Endothelial cell (in vitro differentiated cells): ENCODE measurements around the gene ZNF789. TPM values are rescaled to one million over a fixed set of nuclear protein-coding genes. Genes with fewer than 3 reads are reported as not detected.

Source experiments
- DNase-seq: peaks from one replicate; pipeline ENCODE4 v3.0.0; 2021; ENCODE audit warnings: low spot score
- H3K27ac Mint-ChIP-seq: one replicate; pipeline ENCODE4 v1.8.0; 2021; ENCODE audit warnings: mixed read lengths, inconsistent platforms; ENCODE audit not compliant: unreplicated experiment
- H3K27me3 Mint-ChIP-seq: one replicate; pipeline ENCODE4 v1.8.0; 2021; ENCODE audit warnings: mild to moderate bottlenecking, moderate library complexity, mixed read lengths, inconsistent platforms; ENCODE audit not compliant: unreplicated experiment
- H3K36me3 Mint-ChIP-seq: one replicate; pipeline ENCODE4 v1.8.0; 2021; ENCODE audit warnings: mild to moderate bottlenecking, low read depth, mixed read lengths, inconsistent platforms; ENCODE audit not compliant: unreplicated experiment
- H3K4me1 Mint-ChIP-seq: one replicate; pipeline ENCODE4 v1.8.0; 2021; ENCODE audit warnings: mild to moderate bottlenecking, mixed read lengths, inconsistent platforms; ENCODE audit not compliant: unreplicated experiment
- H3K4me3 Mint-ChIP-seq: one replicate; pipeline ENCODE4 v1.8.0; 2021; ENCODE audit warnings: mild to moderate bottlenecking, mixed read lengths, inconsistent platforms; ENCODE audit not compliant: unreplicated experiment
- H3K9me3 Mint-ChIP-seq: one replicate; pipeline ENCODE4 v1.8.0; 2021; ENCODE audit warnings: mixed read lengths, inconsistent platforms; ENCODE audit not compliant: unreplicated experiment
- CTCF ChIP-seq: fragments of 200-600 bp; sonication (generic); IDR thresholded peaks from one replicate; pipeline ENCODE4 v1.5.0; 2021; ENCODE audit warnings: antibody characterized with exemption; ENCODE audit not compliant: unreplicated experiment
- total RNA-seq: library from RNA; stranded (reverse); fragmentation: NEBNext Ultra II Directional; extraction: Animal tissue kit (Norgen Biotek cat#: 25700); gene quantifications from one replicate; pipeline ENCODE4 v1.2.1, GENCODE V29; 2021; ENCODE audit not compliant: unreplicated experiment

Gene ZNF789
- total RNA-seq, 1 donor from 2014 or later = 17.1 TPM

GRCh38 chr7:99514050-99514449 lies 41.4 kb downstream of the ZNF789 start:
- Mint-ChIP-seq H3K27ac (no peak overlapping the region), H3K36me3 (peaks cover 28% of the 10 kb centered on the region), H3K27me3 (no peaks in the 10 kb centered on the region), H3K4me1 (no peaks in the 10 kb centered on the region), H3K4me3 (no peak overlapping the region), H3K9me3 (no peaks in the 10 kb centered on the region)
- no peak for DNase-seq
- no peak for TF ChIP-seq CTCF

- Mint-ChIP-seq H3K36me3 (peaks cover 41% of the 10 kb centered on the region), H3K9me3 (no peaks in the 10 kb centered on the region), H3K27ac (no peak overlapping the region), H3K27me3 (no peaks in the 10 kb centered on the region), H3K4me1 (no peaks in the 10 kb centered on the region), H3K4me3 (no peak overlapping the region)
- no peak for TF ChIP-seq CTCF
- DNase-seq = no peak
Measured at GRCh38 chr7:99521399-99521798, 48.7 kb downstream of the ZNF789 start.

GRCh38 chr7:99525713-99526440 lies 53.2 kb downstream of the ZNF789 start:
- Mint-ChIP-seq H3K27ac (no peak overlapping the region), H3K4me1 (no peaks in the 10 kb centered on the region), H3K4me3 (peak overlapping the region; percentile 28), H3K27me3 (peaks cover 2% of the 10 kb centered on the region), H3K9me3 (peaks cover 17% of the 10 kb centered on the region), H3K36me3 (peaks cover 60% of the 10 kb centered on the region)
- TF ChIP-seq CTCF = no peak
- DNase-seq = peak; percentile 24

GRCh38 chr7:99531354-99531765 lies 58.7 kb downstream of the ZNF789 start:
- no peak for DNase-seq
- no peak overlapping the region for H3K27ac Mint-ChIP-seq
- no peak for TF ChIP-seq CTCF
- peak overlapping the region; percentile 79 for H3K4me3 Mint-ChIP-seq
- peaks cover 39% of the 10 kb centered on the region for H3K9me3 Mint-ChIP-seq
- no peaks in the 10 kb centered on the region for H3K4me1 Mint-ChIP-seq
- H3K36me3 Mint-ChIP-seq = peaks cover 75% of the 10 kb centered on the region
- H3K27me3 Mint-ChIP-seq = peaks cover 5% of the 10 kb centered on the region

- Mint-ChIP-seq H3K4me1 (no peaks in the 10 kb centered on the region), H3K9me3 (peaks cover 22% of the 10 kb centered on the region), H3K4me3 (no peak overlapping the region), H3K27ac (no peak overlapping the region), H3K27me3 (peaks cover 7% of the 10 kb centered on the region), H3K36me3 (peaks cover 45% of the 10 kb centered on the region)
- no peak for TF ChIP-seq CTCF
- no peak for DNase-seq
Measured at GRCh38 chr7:99535667-99536066, 63.0 kb downstream of the ZNF789 start.
